22Rv1 (cell line): ENCODE data around the gene POMT2.

Experiments used
- CTCF ChIP-seq: fragments of 450-650 bp; IDR thresholded peaks from 2 replicates; pipeline ENCODE4 v1.5.1; 2017; ENCODE audit warnings: mild to moderate bottlenecking
- ZFX ChIP-seq: fragments of 450-650 bp; IDR thresholded peaks from 2 replicates; pipeline ENCODE4 v1.6.1; 2017; ENCODE audit warnings: antibody characterized with exemption, borderline replicate concordance

- TF ChIP-seq CTCF (no peak), ZFX (no peak)
These were observed 9.5 kb downstream of the POMT2 start for GRCh38 chr14:77311217-77311616.
